PFSK-1 (cell line): ENCODE results near the gene ZNF674.

Experiments
- FOXP2 ChIP-seq: optimal IDR thresholded peaks from 2 replicates; pipeline ENCODE3; 2011; ENCODE audit warnings: borderline replicate concordance, control low read depth, inconsistent platforms; ENCODE audit not compliant: insufficient read depth; ENCODE audit errors: extremely low read length, extremely low read depth
- POLR2AphosphoS5 ChIP-seq: IDR thresholded peaks from 2 replicates; pipeline ENCODE4 v1.6.1; 2012; ENCODE audit warnings: low read depth, mild to moderate bottlenecking, control low read depth, low read length, moderate library complexity
- REST ChIP-seq, 2 experiments: IDR thresholded peaks; 2 replicates each; pipeline versions ENCODE4 v1.6.1 to v1.8.0; 2011 to 2012; ENCODE audit warnings: low read depth in 2 of 2, low read length in 2 of 2, control low read depth in 1 of 2, inconsistent platforms in 1 of 2, mild to moderate bottlenecking in 1 of 2, moderate library complexity in 1 of 2; ENCODE audit not compliant: insufficient read depth in 1 of 2
- SIN3A ChIP-seq: IDR thresholded peaks from 2 replicates; pipeline ENCODE4 v1.6.1; 2012; ENCODE audit warnings: mild to moderate bottlenecking, low read length, moderate library complexity, borderline replicate concordance; ENCODE audit not compliant: insufficient read depth
- TAF1 ChIP-seq: IDR thresholded peaks from 2 replicates; pipeline ENCODE4 v1.6.1; 2012; ENCODE audit warnings: low read length, control low read depth, borderline replicate concordance; ENCODE audit not compliant: insufficient read depth

Gene ZNF674

DNA sequence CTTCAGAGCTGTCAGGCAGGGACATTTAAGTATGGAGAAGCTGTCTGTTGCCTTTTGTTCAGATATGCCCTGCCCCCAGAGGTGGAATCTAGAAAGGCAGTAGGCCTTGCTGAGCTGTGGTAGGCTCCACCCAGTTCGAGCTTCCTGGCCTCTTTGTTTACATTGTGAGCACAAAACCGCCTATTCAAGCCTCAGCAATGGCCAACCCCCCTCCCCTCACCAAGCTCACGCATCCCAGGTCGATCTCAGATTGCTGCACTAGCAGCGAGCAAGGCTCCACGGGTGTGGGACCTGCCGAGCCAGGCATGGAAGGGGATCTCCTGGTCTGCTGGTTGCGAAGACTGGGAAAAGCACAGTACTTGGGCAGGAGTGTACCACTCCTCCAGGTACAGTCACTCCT, 59.3 kb downstream of the ZNF674 start:
- TF ChIP-seq TAF1 (no peak), POLR2AphosphoS5 (no peak), SIN3A (no peak), REST (IDR thresholded peaks at IDR 0.05; ENCODE audit: insufficient read depth in 1 of 2, low read depth in 2 of 2, low read length in 2 of 2) (no peak), FOXP2 (no peak)

- TF ChIP-seq REST (IDR thresholded peaks at IDR 0.05; ENCODE audit: insufficient read depth in 1 of 2, low read depth in 2 of 2, low read length in 2 of 2) (no peak), FOXP2 (no peak), TAF1 (no peak), SIN3A (no peak), POLR2AphosphoS5 (no peak)
Measured at GRCh38 chrX:46477435-46477834, 67.8 kb downstream of the ZNF674 start.

GRCh38 chrX:46465203-46465602, 80.0 kb downstream of the ZNF674 start:
- TF ChIP-seq SIN3A (no peak), POLR2AphosphoS5 (no peak), TAF1 (no peak), FOXP2 (no peak), REST (IDR thresholded peaks at IDR 0.05; ENCODE audit: insufficient read depth in 1 of 2, low read depth in 2 of 2, low read length in 2 of 2) (no peak)

GRCh38 chrX:46463682-46464081, 81.5 kb downstream of the ZNF674 start:
- TF ChIP-seq POLR2AphosphoS5 = no peak
- TF ChIP-seq REST (IDR thresholded peaks at IDR 0.05; ENCODE audit: insufficient read depth in 1 of 2, low read depth in 2 of 2, low read length in 2 of 2) = no peak
- TF ChIP-seq TAF1 = no peak
- no peak for TF ChIP-seq FOXP2
- TF ChIP-seq SIN3A = no peak

GRCh38 chrX:46461660-46462191, 83.5 kb downstream of the ZNF674 start:
- TF ChIP-seq POLR2AphosphoS5 (no peak), FOXP2 (no peak), TAF1 (no peak), SIN3A (no peak), REST (IDR thresholded peaks at IDR 0.05; ENCODE audit: insufficient read depth in 1 of 2, low read depth in 2 of 2, low read length in 2 of 2) (no peak)
